COLO668 (cell line): ENCODE measurements around the gene SAT2.
"Not testable (repeated sequence)": the region's sequence is repeated elsewhere in the genome, so short reads cannot be mapped to it uniquely, and the experiment has no call there.

Experiments used
- DNase-seq: peaks from one replicate; lab custom pipeline; 2025; ENCODE audit not compliant: unreplicated experiment; lab: John Stamatoyannopoulos, UW

SAT2 gene

DNA sequence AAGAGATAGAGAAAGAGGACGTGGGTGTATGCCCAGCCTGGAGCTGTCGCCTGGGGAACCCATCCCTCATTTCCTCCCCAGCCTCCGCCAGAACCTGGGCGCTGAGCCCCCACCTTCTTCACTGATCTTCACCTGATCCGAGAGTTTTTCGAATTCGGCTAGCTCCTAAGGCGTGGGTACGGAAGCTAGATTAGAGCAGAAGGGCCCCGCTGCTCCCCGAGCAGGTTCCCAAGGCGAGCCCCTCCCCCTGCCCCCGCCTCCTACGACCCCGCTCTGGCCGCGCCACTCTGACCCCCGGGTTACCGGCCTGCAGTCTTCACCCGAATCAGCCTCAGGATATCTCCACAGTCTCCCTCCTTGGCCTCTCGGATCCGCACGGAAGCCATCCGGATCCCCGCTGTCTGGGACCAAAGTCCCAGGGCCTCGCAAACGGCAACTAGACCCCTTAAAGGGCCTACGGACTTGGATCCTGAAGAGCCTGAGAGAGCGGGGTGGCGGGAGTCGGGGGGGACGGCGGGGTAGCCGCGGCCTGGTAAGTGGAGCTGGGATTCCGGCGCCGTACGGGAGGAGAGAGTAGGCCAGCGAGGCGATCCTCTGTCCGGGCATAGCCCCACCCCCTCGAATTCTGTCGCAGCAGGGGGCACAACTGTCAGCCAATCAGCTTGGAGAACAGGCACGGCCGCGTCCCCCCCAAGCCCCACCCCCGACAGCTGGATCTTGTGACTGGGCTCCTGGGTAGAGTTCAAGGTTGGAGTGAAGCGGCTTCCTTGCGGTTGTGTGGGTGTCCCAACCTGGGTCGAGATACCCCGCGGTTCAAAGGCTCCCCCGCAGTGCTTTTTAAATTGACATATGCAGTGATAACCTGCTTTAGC, at the start of gene SAT2:
Gene SAT2, minus strand, starts transcription at position 572 of the 872 bp plus-strand sequence. Its CDS starts 186 bp downstream, at position 386.
- DNase-seq, result peak; percentile 77

DNA sequence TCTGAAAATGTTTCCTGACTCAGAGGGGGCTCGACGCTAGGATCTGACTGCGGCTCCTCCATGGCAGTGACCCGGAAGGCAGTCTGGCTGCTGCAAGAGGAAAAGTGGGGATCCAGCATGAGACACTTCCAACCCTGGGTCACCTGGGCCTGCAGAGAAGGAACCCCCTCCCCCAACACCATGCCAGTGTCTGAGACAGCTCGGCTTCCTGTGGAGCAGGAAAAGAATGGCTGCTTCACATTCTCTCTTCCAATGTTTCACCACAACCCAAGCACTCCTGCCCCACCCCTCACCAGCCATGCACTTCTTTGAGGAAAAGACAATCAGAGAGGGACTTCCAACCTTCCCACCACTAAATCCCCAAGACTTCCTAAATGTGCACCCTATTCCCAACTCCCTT, 48.9 kb upstream of the SAT2 start:
- DNase-seq, result no peak

DNA sequence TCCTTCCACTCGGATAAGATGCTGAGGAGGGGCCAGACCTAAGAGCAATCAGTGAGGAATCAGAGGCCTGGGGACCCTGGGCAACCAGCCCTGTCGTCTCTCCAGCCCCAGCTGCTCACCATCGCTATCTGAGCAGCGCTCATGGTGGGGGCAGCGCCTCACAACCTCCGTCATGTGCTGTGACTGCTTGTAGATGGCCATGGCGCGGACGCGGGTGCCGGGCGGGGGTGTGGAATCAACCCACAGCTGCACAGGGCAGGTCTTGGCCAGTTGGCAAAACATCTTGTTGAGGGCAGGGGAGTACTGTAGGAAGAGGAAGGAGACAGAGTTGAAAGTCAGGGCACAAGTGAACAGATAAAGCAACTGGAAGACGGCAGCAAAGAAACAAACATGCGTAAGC, 47.3 kb upstream of the SAT2 start:
- no peak for DNase-seq

DNA sequence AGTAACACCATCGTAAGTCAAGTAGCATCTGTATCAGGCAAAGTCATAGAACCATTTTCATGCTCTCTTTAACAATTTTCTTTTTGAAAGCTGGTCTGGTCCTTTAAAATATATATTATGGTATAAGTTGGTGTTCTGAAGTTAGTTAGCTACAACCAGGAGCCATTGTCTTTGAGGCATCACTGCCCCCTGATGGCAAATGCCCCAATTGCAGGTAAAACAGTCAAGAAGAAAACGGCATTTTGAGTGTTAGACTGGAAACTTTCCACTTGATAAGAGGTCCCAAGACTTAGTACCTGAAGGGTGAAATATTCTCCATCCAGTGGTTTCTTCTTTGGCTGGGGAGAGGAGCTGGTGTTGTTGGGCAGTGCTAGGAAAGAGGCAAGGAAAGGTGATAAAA, 45.6 kb upstream of the SAT2 start:
- peak; percentile 1 for DNase-seq

DNA sequence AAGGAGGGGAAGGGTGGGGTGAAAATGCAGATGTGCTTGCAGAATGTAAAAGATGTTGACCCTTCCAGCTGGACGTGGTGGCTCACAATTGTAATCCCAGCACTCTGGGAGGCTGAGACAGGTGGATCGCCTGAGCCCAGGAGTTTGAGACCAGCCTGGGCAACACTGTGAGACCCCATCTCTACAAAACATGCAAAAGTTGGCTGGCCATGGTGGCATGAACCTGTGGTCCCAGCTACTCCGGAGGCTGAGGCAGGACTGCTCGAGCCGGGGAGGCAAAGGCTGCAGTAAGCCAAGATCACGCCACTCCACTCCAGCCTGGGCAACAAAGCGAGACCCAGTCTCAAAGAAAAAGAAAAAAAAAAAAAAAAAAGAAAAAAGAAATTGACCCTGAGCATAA, 40.9 kb upstream of the SAT2 start:
- DNase-seq, result no peak

DNA sequence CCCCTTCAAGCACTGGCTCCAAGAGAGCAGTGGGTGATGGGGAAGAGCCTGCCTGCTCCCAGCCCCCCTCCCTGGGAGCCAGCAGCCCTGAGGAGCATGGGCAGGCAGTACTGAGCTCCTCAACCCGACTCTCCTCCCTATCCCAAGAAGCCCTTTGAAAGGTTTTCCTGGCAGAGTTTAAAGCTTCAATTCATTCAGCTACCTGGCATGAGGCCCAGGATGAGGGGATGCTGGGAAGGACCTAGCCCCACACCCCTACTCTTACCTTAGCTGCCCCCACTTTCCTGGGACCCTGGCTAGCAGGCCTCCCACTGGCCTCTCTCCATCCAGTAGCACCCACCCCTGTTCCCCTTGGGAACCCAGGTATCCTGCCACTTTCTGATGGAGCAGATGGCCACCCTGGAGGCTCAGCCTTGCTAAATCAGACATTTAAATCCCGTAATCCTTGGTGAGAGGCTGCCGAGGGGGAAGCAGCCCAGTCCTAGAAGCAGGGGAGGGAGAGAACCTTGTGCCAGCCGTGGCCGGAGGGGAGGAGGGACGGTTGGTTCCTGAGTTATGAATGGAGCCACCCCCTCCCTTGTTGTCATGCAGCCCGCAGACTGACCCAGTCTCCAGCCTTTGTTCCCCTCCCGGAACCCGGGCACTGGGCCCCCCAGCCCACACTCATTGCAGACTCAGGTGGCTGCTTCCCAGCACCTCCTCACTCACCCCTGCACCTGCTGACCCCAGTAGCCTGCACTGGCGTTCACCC, 40.2 kb upstream of the SAT2 start:
- no peak for DNase-seq

DNA sequence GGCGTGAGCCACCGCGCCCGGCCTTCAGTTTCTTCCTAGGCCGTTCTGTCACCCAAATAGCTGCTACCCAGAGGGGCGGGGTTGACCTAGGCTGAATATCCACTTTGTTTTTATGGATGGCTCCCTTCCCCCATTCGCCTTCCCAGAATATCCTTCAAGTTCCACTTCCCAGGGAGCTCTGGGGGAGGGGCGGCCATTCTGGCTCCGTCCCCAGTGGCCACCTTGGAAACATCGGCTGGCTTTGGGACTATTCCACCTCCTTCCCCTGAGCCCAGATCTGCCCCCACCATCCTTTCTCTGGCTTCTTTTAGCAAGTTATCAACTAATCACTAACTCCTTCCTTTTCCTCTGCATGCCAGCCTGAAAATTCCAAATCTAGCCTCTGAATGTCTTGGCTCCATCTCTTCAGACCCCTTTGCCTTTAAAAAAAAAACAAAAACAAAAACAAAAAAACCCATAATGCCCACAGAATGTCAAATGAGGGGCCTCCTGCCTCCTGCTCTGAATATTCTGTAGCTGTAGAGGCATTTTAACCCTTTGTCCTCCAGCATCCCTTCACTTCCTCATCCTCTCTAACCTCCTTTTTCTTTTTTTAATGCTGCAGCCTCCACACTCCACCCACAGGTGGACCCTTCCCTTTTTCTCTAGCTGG, 29.5 kb upstream of the SAT2 start:
- no peak for DNase-seq

DNA sequence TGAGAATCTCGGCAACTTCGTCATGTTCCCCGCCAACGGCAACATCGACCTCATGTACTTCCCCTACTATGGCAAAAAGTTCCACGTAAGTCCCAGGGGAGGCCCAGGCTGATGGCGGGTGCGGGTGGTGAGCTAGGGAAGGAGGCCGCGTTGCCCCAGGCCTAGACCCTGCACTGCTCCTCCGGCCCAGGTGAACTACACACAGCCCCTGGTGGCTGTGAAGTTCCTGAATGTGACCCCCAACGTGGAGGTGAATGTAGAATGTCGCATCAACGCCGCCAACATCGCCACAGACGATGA, 27.9 kb upstream of the SAT2 start:
- DNase-seq, result no peak

DNA sequence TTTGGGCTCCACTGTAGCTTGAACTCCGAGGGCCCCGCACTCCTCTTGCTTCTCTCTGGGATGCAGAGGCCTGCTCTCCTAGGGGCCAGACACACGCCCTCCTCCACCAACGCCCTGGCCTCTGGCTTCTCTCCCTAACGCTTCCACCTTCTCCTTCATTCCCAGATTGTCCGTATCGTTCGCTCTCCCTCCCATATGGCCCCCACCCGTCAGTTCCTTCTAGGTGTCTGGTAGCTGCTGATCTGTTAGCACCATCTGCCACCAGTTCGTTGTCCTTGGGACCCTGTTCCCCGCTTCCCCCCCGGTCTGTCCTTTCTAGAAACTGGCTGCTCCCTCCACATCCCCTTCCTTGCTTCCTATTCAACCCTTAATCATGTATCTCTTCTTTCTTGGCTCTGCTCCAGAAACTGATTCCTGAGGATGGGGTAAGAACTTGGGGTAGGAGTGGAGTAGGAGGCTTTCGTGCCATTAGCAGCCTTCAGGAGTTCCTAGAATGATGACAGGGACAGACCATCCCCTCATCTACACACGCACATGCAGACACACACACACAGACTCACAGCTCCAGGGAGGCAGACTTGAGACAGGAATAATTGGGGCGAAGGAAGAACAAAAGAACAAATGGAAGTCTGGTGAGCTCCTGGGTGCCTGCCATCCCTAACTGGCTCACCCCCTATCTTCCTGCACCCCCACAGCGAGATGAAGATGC, 27.4 kb upstream of the SAT2 start:
- DNase-seq, result no peak

DNA sequence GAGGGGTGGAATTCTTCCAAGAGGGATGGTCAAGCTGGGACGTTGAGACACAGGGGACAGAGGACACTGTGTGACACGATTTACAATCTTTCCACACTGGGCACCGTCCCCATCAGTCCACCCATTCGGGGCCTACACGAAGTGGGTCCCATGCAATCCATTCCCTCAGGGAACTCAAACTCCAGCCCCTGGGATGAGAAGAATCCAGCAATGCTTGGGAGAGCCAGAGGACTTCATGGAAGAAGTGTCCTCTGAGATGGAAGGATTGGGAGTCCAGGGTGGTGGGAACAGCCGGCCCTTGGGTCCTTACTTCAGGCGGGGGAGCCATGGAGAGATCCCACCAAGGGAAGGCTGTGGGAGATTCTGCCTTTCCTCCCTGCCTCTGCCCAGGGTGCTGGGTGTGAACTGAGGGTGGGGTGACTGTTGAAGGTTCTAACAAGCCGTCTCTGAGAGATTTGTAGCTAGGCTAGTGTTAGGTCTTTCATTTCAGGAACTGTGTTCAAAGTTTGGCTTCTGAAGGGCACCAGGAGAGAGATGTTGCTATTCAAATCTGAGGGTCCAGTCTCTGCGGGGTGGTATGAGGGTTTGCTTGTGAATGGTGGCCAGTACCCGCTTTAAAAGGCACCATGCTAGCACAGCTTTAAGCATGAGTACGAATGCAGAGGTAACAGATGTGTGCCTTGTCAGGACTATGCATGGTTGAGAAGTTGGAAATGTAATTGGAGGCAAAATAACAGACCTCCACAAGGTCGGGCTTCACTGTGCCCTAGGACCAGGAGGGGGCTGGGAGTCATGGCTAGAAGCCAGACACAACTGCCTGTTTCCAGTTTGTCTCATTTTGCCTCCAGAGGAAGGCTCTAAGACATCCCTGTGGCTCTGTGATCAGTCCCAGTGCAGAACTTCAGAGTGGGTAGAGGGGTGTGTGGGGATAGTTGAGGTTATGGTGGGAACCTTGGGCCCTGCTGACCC, 25.1 kb upstream of the SAT2 start:
- no peak for DNase-seq

DNA sequence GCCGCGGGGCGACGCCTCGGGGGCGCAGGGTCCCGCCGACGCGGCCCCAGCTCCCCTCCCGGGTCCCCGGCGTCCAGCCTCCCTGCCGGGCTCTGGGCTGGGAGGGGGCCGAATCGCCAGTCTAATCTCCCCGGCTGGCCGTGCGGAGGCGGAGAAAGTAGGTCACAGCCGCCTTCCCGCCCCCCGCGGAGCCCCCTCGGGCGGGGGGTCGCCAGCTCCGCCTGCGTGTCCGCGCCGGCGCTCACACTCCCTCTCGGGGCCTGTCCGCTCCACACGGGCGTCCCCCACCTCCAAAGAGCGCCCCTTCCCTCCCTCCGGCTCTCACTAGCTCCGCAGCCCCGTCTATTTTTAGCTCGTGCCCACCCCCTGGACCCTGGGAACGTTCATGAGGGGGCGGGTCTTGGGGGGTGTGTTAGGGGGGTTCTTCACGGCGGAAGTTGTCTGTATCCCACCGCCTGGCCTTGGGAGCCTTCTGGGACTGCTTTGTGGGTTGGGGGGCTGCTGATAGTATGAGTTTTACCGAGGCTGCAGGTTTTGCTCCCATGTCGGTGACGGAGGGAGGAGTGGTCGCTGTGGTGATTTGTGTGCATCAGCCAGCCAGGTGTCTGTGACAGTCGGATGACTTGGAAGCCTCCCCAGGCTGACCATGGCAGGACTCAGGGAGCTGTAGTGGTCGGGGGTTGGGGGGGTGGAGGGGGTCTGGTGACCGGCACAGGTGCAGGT, 24.2 kb upstream of the SAT2 start:
- DNase-seq, result no peak

DNA sequence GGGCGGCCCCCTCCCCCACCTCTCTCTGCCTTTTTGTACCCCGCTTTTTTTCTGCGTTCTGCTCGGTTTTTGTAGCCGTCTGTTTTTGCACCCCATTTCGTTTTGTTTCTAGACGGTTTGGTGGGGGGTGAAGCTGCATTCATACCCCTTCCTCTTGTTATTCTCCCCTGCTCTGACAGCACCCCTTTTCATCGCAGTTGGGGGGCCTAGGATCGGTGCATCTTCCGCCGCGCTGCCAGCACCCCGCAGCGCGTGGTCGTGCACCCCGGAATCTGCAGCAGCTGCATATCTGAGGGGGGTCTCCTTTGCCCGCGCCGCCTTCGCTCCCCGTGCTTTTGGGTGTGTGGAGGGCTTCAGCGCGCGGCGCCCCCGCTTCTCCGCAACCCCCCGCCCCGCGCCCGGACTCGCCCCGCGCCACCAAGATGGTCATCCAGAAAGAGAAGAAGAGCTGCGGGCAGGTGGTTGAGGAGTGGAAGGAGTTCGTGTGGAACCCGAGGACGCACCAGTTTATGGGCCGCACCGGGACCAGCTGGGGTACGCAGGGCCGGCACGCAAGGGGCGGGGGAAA, 23.6 kb upstream of the SAT2 start:
- no peak for DNase-seq

DNA sequence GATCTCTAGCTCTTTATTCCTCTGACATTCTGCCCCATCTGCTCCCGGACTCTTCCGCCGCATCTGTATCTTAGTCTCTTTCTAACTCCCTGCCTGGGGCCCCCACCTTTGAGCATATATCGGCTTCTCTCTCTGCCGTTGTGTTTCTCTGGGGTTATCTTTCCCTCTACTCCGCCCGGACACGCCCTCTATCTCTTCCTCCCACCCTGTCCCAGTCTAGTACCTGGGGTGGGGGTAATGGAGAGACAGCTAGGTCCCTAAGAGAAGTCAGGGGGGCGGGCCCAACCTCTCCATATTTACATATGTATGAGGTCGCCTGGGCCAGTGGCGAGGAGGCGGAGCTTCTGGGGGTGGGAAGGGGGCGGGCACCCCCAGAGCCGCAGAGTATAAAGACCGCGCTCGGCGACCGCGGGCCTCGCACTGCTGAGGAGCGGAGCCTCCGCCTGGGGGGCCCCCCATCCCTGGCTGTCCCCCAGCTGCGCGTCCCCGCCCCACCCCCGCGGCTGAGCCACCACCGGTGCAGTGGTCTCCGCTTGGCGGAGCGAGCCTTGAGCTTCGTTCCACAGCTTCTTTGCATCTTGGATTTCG, 23.0 kb upstream of the SAT2 start, which contains the start of gene ATP1B2:
Gene ATP1B2, plus strand, starts transcription at position 418 of the 588 bp plus-strand sequence. CDS start 593 bp downstream, outside the sequence.
- DNase-seq, result peak; percentile 1

DNA sequence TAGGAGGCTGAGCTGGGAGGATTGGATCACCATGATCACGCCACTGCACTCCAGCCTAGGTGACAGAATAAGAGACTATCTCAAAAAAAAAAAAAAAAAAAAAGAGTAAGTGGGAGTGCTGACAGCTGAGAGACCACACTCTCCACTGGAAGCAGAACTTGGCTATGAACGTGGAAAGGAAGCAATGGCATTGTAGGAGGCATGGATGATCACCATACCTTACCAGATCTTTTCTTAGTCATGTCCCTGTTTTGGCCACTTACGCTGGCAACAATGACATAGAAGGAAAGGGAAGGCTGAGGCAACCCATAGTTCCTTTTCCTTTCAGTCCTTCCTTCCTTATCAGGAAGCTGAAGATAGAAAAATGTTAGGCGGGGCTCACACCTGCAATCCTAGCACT, 19.4 kb upstream of the SAT2 start:
- no peak for DNase-seq

DNA sequence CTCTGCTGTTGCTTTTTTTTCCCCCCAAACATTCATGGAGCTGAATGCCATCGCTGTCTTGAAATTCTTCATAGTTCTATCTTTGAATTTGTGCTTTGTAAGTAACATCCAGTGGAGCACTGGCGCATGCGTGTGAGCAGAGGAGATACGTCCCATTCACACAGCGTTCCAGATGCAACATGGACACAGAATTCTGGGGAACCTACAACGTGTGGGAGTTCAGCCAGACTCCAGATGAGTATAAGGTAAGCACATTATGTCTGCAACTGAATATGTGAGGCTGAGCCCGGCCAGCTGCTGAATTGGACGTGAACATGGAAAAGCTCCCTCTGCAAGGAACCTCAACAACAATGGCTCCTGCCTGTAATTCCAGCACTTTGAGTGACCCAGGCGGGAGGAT, 18.8 kb upstream of the SAT2 start:
- no peak for DNase-seq

DNA sequence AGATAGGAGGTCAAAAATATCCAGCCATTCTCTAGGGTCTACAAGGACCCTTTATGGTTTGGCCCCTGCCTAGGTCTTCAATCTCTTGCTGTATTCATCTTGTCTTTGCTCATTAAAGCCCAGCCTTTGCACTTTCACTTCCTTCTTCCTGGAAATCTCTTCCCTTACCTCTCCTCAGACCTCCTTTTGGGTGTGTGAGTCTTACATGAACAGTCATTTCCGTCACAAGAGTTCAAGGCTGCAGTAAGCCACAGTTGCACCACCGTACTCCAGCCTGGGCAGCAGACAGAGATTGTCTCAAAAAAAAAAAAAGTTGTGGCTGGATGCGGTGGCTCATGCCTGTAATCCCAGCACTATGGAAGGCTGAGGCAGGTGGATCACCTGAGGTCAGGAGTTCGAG, 17.2 kb upstream of the SAT2 start:
- DNase-seq, result no peak

DNA sequence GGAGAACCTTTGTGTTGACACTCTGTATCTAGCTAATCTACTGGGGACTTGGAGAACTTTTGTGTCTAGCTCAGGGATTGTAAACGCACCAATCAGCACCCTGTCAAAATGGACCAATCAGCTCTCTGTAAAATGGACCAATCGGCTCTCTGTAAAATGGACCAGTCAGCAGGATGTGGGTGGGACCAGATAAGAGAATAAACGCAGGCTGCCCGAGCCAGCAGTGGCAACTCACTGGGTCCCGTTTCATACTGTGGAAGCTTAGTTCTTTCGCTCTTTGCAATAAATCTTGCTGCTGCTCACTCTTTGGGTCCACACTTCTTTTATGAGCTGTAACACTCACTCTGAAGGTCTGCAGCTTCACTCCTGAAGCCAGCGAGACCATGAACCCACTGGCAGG, 14.0 kb upstream of the SAT2 start:
- DNase-seq, result not testable (repeated sequence)

DNA sequence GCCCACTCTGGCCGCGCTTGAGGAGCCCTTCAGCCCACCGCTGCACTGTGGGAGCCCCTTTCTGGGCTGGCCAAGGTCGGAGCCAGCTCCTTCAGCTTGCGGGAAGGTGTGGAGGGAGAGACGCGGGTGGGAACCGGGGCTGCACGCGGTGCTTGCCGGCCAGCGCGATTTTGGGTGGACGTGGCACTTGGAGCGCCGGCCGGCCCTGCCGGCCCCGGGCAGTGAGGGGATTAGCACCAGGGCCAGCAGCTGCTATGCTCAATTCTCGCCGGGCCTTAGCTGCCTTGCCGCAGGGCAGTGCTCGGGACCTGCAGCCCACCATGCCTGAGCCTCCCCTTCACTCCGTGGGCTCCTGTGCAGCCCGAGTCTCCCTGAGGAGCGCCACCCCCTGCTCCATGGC, 13.2 kb upstream of the SAT2 start:
- no peak for DNase-seq

DNA sequence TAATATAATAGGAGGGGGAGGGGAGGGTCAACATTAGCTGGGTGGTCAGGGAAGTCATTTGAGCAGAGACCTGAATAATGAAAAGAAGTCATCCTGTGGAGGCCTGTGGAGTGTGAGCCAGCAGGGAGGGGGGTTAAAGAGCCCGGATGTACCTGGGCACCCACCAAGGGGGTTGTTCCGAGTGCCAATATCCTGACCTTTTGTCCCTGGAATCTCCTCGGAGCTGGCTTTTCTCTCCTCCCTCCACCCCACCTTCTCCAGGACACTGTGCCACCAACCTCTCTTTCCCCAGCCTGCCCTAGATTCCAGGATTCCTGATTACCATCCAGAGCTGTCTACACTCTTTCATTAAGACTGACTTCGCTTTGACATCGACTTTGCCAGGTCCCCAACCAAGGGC, 8.5 kb upstream of the SAT2 start:
- no peak for DNase-seq
